Body of pancreas (tissue), 4 donors: Measurements from ENCODE around the gene MOGAT1.

ENCODE experiments used
- CTCF ChIP-seq, 7 experiments: fragments of 450-650 bp in 4 of 7; fragments of 200-600 bp in 3 of 7; sonication (generic) in 3 of 7; IDR thresholded peaks; one replicate each; pipeline ENCODE4 v1.5.1; 2016 to 2019; ENCODE audit warnings: antibody characterized with exemption in 7 of 7
- POLR2A ChIP-seq, 3 donors: fragments of 450-650 bp; IDR thresholded peaks; one replicate each; pipeline ENCODE4 v1.6.1; 2016; ENCODE audit warnings: antibody characterized with exemption in 3 of 3, mild to moderate bottlenecking in 2 of 3

- TF ChIP-seq POLR2A (IDR thresholded peaks at IDR 0.05) (no peak), CTCF (IDR thresholded peaks at IDR 0.05) (no peak)
Observed at GRCh38 chr2:222698276-222698675, 26.8 kb downstream of the MOGAT1 start.
